H1 (cell line): ENCODE data around the gene DCTN3. TPM values are rescaled to one million over a fixed set of nuclear protein-coding genes. Genes with fewer than 3 reads are reported as not detected.
A peak's percentile ranks its signal among the peaks of the same experiment; 100 is the strongest.

Source experiments
- CTCF ChIA-PET: fragments of 300-600 bp; sonication (Branson Sonifier 250); formaldehyde crosslinking; loops from one replicate; lab custom pipeline; 2021; ENCODE audit not compliant: partially characterized antibody; lab: Charles Lee
- POLR2A ChIA-PET: fragments of 300-600 bp; sonication (Branson Sonifier 250); formaldehyde crosslinking; loops from one replicate; lab custom pipeline; 2021; ENCODE audit warnings: inconsistent platforms; ENCODE audit not compliant: partially characterized antibody; lab: Charles Lee
- DNase-seq, 2 experiments: peaks; one replicate each; pipeline versions ENCODE4 v3.0.0 to v3.0.0-alpha.2; 2010 to 2022; ENCODE audit warnings: low spot score in 2 of 2, low read depth in 1 of 2, mixed read lengths in 1 of 2
- FAIRE-seq: peaks from 2 replicates; lab custom pipeline; 2011; peaks lifted over from hg19 to GRCh38; lab: Jason Lieb, UNC
- H2AFZ ChIP-seq: 2 replicates; pipeline ENCODE4 v1.8.1; 2012; ENCODE audit warnings: low read length, inconsistent platforms
- H2AK5ac ChIP-seq: 2 replicates; pipeline ENCODE4 v1.6.1; 2013; ENCODE audit warnings: low read depth, low read length
- H2BK120ac ChIP-seq: replicated peaks from 2 replicates; pipeline ENCODE3; 2013; ENCODE audit warnings: low read depth, low read length, inconsistent platforms
- H2BK12ac ChIP-seq: 2 replicates; pipeline ENCODE4 v1.6.1; 2013; ENCODE audit warnings: low read depth, low read length
- H2BK15ac ChIP-seq: 2 replicates; pipeline ENCODE4 v1.6.1; 2013; ENCODE audit warnings: low read length
- H2BK20ac ChIP-seq: 2 replicates; pipeline ENCODE4 v1.6.1; 2013; ENCODE audit warnings: low read length
- H2BK5ac ChIP-seq: 2 replicates; pipeline ENCODE4 v1.6.1; 2013; ENCODE audit warnings: low read depth, low read length
- H3K14ac ChIP-seq: 2 replicates; pipeline ENCODE4 v1.6.1; 2013; ENCODE audit warnings: inconsistent platforms; ENCODE audit not compliant: insufficient read length
- H3K18ac ChIP-seq: 2 replicates; pipeline ENCODE4 v1.6.1; 2013; ENCODE audit warnings: low read length; ENCODE audit errors: extremely low read depth
- H3K23ac ChIP-seq: 2 replicates; pipeline ENCODE4 v1.6.1; 2013; ENCODE audit warnings: inconsistent platforms; ENCODE audit not compliant: insufficient read length
- H3K23me2 ChIP-seq: 2 replicates; pipeline ENCODE4 v1.6.1; 2013; ENCODE audit warnings: low read depth, low read length
- H3K27ac ChIP-seq: 2 replicates; pipeline ENCODE4 v1.6.1; 2011; ENCODE audit warnings: low read depth, low read length, inconsistent platforms
- H3K27me3 ChIP-seq, 4 experiments: replicated peaks in 1 of 4; 1 replicate in 1 of 4; 2 replicates in 3 of 4; pipeline versions ENCODE4 v1.6.1 to v1.8.1; 2011 to 2013; ENCODE audit warnings: low read length in 3 of 4, mild to moderate bottlenecking in 3 of 4, inconsistent platforms in 2 of 4, mixed read lengths in 2 of 4, moderate library complexity in 1 of 4; ENCODE audit not compliant: control insufficient read depth in 3 of 4, insufficient read depth in 3 of 4; ENCODE audit errors: extremely low read depth in 1 of 4
- H3K36me3 ChIP-seq, 4 experiments: 2 replicates each; pipeline versions ENCODE4 v1.6.1 to v1.8.1; 2011 to 2013; ENCODE audit warnings: mild to moderate bottlenecking in 4 of 4, low read length in 3 of 4, moderate library complexity in 2 of 4, control low read depth in 1 of 4, inconsistent platforms in 1 of 4; ENCODE audit not compliant: insufficient read depth in 4 of 4, control insufficient read depth in 2 of 4
- H3K4ac ChIP-seq: replicated peaks from 2 replicates; pipeline ENCODE3; 2013; ENCODE audit warnings: low read length, low read depth, mixed read lengths, inconsistent platforms; ENCODE audit not compliant: insufficient read length
- H3K4me1 ChIP-seq, 4 experiments: replicated peaks in 1 of 4; 1 replicate in 1 of 4; 2 replicates in 3 of 4; pipeline versions ENCODE4 v1.6.1 to v1.8.1; 2011 to 2013; ENCODE audit warnings: low read length in 3 of 4, inconsistent platforms in 2 of 4, mixed read lengths in 1 of 4; ENCODE audit not compliant: insufficient read depth in 4 of 4, control insufficient read depth in 3 of 4
- H3K4me2 ChIP-seq, 2 experiments: 2 replicates each; pipeline versions ENCODE4 v1.6.1 to v1.8.1; 2011 to 2013; ENCODE audit warnings: low read depth in 2 of 2, low read length in 2 of 2, control low read depth in 1 of 2, inconsistent platforms in 1 of 2, mild to moderate bottlenecking in 1 of 2; ENCODE audit not compliant: insufficient read depth in 1 of 2
- H3K4me3 ChIP-seq, 4 experiments: fragments of 200-600, 300-600 bp in 1 of 4; sonication (generic), shearing (Covaris generic), sonication (Bioruptor Twin) in 1 of 4; 2 replicates each; pipeline versions ENCODE4 v1.5.1 to v1.8.1; 2011 to 2016; ENCODE audit warnings: low read length in 4 of 4, low read depth in 3 of 4, control low read depth in 2 of 4, inconsistent platforms in 2 of 4, mild to moderate bottlenecking in 2 of 4, mixed read lengths in 1 of 4, moderate library complexity in 1 of 4; ENCODE audit not compliant: insufficient read depth in 2 of 4; ENCODE audit errors: extremely low read depth in 1 of 4
- H3K56ac ChIP-seq: replicated peaks from 2 replicates; pipeline ENCODE3; 2013; ENCODE audit warnings: low read depth, mild to moderate bottlenecking, mixed read lengths, low read length, inconsistent platforms; ENCODE audit not compliant: insufficient read length
- H3K79me1 ChIP-seq: 2 replicates; pipeline ENCODE4 v1.6.1; 2013; ENCODE audit warnings: low read depth, low read length, control low read depth
- H3K79me2 ChIP-seq, 2 experiments: 2 replicates each; pipeline versions ENCODE4 v1.6.1 to v1.8.1; 2012 to 2013; ENCODE audit warnings: low read length in 2 of 2, mild to moderate bottlenecking in 2 of 2, inconsistent platforms in 1 of 2; ENCODE audit not compliant: insufficient read depth in 2 of 2, control insufficient read depth in 1 of 2
- H3K9ac ChIP-seq, 4 experiments: replicated peaks in 1 of 4; 1 replicate in 1 of 4; 2 replicates in 3 of 4; pipeline versions ENCODE4 v1.6.1 to v1.8.1; 2011 to 2013; ENCODE audit warnings: low read depth in 3 of 4, low read length in 3 of 4, control low read depth in 2 of 4, mild to moderate bottlenecking in 2 of 4, moderate library complexity in 2 of 4, inconsistent platforms in 1 of 4; ENCODE audit errors: extremely low read depth in 1 of 4
- H3K9me3 ChIP-seq, 2 experiments: 2 replicates each; pipeline versions ENCODE4 v1.6.1 to v1.8.1; 2012 to 2013; ENCODE audit warnings: mild to moderate bottlenecking in 2 of 2, moderate library complexity in 2 of 2, control low read depth in 1 of 2, inconsistent platforms in 1 of 2, low read depth in 1 of 2, low read length in 1 of 2, mixed read lengths in 1 of 2; ENCODE audit not compliant: insufficient read depth in 2 of 2
- H4K20me1 ChIP-seq, 2 experiments: replicated peaks in 1 of 2; 2 replicates each; pipeline versions ENCODE3 to v1.8.1; 2011 to 2013; ENCODE audit warnings: inconsistent platforms in 2 of 2, low read length in 2 of 2, mild to moderate bottlenecking in 1 of 2; ENCODE audit not compliant: insufficient read depth in 2 of 2, control insufficient read depth in 1 of 2
- H4K5ac ChIP-seq: 2 replicates; pipeline ENCODE4 v1.6.1; 2013; ENCODE audit warnings: low read length, low read depth, mixed read lengths, inconsistent platforms; ENCODE audit not compliant: insufficient read length
- H4K8ac ChIP-seq: 2 replicates; pipeline ENCODE4 v1.8.0; 2013; ENCODE audit warnings: mild to moderate bottlenecking, moderate library complexity, low read length, inconsistent platforms; ENCODE audit not compliant: insufficient read depth; ENCODE audit errors: extremely low read depth
- H4K91ac ChIP-seq: replicated peaks from 2 replicates; pipeline ENCODE3; 2013; ENCODE audit warnings: low read length, mixed read lengths, inconsistent platforms; ENCODE audit not compliant: insufficient read length
- YY1 ChIP-seq: IDR thresholded peaks from 2 replicates; pipeline ENCODE4 v1.6.1; 2011; ENCODE audit warnings: low read depth, mild to moderate bottlenecking, low read length
- ZNF274 ChIP-seq: IDR thresholded peaks from 2 replicates; pipeline ENCODE4 v1.7.0; 2012; ENCODE audit warnings: low read length, borderline replicate concordance; ENCODE audit errors: extremely low read depth
- WGBS, 2 experiments: shearing (Covaris generic) in 1 of 2; methylation state at CpG; one replicate each; pipeline versions ENCODE4 v1.1.6 to v1.1.7; 2013 to 2015; ENCODE audit warnings: low lambda C conversion rate in 2 of 2, mixed read lengths in 2 of 2, inconsistent platforms in 1 of 2, low coverage in 1 of 2, missing lambda C conversion rate in 1 of 2; ENCODE audit not compliant: insufficient replicate concordance in 2 of 2, insufficient coverage in 1 of 2, insufficient read length in 1 of 2; ENCODE audit errors: extremely low coverage in 1 of 2, missing lambda C conversion rate in 1 of 2; 5-methylcytosine and 5-hydroxymethylcytosine counted together
- polyA plus RNA-seq, 7 experiments: library from polyadenylated mRNA; depleted of rRNA in 3 of 7; stranded (reverse) in 5 of 7; unstranded in 2 of 7; fragments of >200 nt in 5 of 7; fragments of 200-250 nt in 2 of 7; gene quantifications; 1 replicate in 5 of 7; 2 replicates in 1 of 7; 4 replicates in 1 of 7; pipeline versions ENCODE4 v1.2.1 to v1.2.3, GENCODE V29; 2011 to 2013; ENCODE audit warnings: missing spikeins in 2 of 7, mixed read lengths in 2 of 7
- total RNA-seq: library from RNA; stranded (reverse); fragmentation: NEBNext Ultra II Directional; extraction: Animal tissue kit (Norgen Biotek cat#: 25700); gene quantifications from 2 replicates; pipeline ENCODE4 v1.2.1, GENCODE V29; 2021

DCTN3 gene
- total and polyA plus RNA-seq, 2 of the 8 experiments (the other 6 are each of a cell fraction or from before 2014, with no cell fraction given), result 25.6 to 39.2 TPM

DNA sequence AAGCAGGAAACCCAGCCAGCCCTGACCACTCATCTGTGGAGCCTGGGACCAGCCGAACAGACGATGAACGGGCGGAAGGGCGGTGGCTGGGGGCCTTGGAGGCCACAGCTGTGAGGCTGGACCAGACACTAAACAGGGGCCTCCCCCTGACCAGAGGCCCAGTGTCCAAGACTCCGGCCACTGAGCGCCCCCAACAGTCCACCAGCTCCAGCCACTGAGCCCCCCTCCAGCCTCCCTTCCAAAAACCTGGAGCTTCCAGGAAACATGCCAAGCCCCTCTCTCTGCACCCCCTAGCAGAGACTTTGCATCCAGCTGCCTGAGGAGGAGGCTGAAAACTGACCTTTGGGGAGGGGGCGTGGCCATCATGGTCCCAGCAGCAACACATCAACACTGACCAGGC, 54.0 kb downstream of the DCTN3 start:
- WGBS, 2 experiments, result 85% methylated on average over 8 of the region's 8 CpGs; no CpG with 5 or more reads in 1 of the 2 experiments
- Histone ChIP-seq H3K14ac (no peak overlapping the region), H3K56ac (no peak overlapping the region), H3K4ac (no peak overlapping the region), H2BK120ac (no peak overlapping the region), H2AK5ac (no peak overlapping the region; the same call in 1 of the 2 replicates), H4K5ac (no peak overlapping the region), H4K91ac (peak overlapping the region; percentile 29), H3K79me2 (no peaks in the 10 kb centered on the region), H3K9me3 (0 out of 4 replicates have a peak, but pooled peaks cover 0 to 3% of the 10 kb centered on the region in 2 experiments), H3K36me3 (no peaks in the 10 kb centered on the region), H3K27ac (no peak overlapping the region), H3K27me3 (peaks cover 0 to 3% (median 3%) of the 10 kb centered on the region in 4 experiments; a peak in 3 of 7 replicates), H3K18ac (no peak overlapping the region), H3K4me3 (no peak overlapping the region), H3K23ac (no peak overlapping the region), H3K23me2 (no peaks in the 10 kb centered on the region), H3K79me1 (no peaks in the 10 kb centered on the region), H3K4me2 (no peak overlapping the region), H2BK20ac (no peak overlapping the region), H2BK5ac (no peak overlapping the region), H2AFZ (no peak overlapping the region), H3K9ac (no peak overlapping the region), H4K20me1 (no peaks in the 10 kb centered on the region), H2BK12ac (peak overlapping the region; percentile 11; the same call in 1 of the 2 replicates), H4K8ac (no peak overlapping the region; the same call in 1 of the 2 replicates), H2BK15ac (no peak overlapping the region), H3K4me1 (peaks cover 9 to 38% (median 15%) of the 10 kb centered on the region in 4 experiments)
- no peak for FAIRE-seq
- DNase-seq, result no peak
- CTCF ChIA-PET, result interaction anchor here (0.8 to 6.3 kb wide), 6 partner anchors 26 to 127 kb away, joined by 3 to 48 read pairs (median 4); no protein-coding TSS in a partner anchor
- POLR2A ChIA-PET, result no interaction called here
- TF ChIP-seq YY1, result no peak
- TF ChIP-seq ZNF274, result no peak
